NCI-H510A treated with DMSO at 0.1 percent for 48 hours (cell line): ENCODE data around the gene ZNF207.
"Not testable (repeated sequence)": the region's sequence is repeated elsewhere in the genome, so short reads cannot be mapped to it uniquely, and the experiment has no call there.

ENCODE experiments used
- DNase-seq: peaks from one replicate; lab custom pipeline; 2025; lab: John Stamatoyannopoulos, UW

ZNF207 gene

DNA sequence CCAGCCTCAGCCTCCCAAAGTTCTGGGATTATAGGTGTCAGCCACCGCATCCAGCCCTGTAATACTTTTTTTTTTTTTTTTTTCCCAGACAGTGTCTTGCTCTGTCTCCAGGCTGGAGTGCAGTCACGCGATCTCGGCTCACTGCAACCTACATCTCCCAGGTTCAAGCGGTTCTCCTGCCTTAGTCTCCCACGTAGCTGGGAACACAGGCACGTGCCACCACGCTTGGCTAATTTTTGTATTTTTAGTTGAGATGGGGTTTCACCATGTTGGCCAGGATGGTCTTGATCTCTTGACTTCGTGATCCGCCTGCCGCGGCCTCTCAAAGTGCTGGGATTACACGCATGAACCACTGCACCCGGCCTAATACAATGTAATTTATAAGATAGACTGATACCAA, 38.2 kb downstream of the ZNF207 start:
- not testable (repeated sequence) for DNase-seq

DNA sequence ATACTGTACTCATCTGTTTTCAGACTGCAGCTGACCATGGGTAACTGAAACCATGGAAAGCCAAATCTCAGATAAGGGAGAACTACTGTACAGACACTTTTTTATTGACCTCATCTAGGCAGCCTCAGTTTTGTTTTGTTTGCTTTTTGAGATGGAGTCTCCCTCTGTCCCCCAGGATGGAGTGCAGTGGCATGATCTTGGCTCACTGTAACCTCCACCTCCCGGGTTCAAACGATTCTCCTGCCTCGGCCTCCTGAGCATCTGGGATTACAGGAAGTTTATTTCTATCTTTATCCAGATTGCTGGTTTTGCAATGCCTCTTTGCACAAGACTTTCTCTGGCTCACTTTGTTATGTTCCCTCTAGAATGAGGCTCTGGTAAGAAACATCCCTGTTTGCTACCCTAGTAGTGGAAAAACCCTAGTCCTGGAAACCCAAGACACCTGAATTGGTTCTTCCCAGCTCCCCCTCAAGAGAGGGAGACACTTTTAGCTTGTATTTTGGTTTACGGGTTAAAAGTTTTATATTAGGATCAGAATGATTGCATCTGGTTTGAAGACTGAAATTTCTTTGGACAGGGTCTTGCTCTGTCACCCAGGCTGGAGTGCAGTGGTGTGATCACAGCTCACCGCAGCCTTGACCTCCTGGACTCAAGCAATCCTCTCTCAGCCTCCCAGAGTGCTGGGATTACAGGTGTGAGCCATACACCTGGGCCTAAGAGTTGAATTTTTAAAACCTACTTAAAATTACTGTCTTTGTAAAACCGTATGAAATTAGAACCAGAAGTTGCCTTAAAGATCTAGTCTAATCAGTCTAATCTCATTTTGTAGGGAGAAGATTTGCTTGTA, 38.9 kb downstream of the ZNF207 start:
- no peak for DNase-seq

DNA sequence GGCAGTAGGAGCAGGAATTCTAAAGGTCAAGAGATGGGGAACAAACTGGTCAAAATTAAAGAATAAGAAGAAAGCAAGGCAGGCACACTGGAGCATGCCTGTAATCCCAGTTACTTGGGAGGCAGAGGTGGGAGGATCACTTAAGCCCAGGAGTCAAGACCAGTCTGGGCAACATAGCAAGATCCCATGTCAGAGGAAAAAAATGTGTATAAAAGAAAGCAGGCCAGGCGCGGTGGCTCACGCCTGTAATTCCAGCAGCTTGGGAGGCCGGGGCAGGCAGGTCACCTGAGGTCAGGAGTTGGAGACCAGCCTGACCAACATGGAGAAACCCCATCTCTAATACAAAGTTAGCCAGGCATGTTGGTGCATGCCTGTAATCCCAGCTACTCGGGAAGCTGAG, 43.9 kb downstream of the ZNF207 start:
- no peak for DNase-seq

DNA sequence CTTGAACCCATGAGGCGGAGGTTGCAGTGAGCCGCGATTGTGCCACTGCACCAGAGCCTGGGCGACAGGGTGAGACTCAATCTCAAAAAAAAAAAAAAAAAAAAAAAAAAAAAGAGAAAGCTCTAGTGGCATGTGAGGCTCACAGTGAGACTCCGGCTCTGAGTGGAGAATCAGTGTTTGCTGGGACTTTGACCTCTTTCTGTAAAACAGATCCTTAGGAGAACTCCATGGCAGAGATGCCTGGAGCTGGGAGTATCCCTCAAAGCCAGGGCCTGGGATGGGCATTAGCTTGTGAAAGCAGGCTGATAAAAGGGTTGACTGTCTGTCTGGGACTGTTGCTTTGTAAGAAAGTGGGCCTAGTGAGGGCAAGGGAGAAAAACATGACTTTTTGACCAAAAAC, 46.4 kb downstream of the ZNF207 start:
- DNase-seq, result no peak

DNA sequence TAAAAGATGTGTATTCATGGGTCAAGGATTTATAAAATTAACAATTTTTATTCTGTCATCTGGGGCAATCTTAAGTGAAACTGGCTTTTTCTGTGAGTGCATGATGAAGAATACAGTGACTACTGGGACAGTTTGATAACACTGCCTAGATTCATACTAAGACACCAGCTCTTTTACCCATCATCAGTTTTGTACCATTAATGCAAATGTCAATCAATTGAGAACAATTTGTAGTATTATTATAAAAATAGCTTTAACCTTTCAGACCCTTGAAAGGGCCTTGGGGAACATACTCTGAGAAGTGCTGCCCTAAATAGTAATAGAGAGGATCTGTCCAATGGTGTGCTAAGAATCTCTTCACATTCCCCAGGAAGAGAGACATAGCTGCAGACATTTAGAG, 49.0 kb downstream of the ZNF207 start:
- DNase-seq, result no peak

DNA sequence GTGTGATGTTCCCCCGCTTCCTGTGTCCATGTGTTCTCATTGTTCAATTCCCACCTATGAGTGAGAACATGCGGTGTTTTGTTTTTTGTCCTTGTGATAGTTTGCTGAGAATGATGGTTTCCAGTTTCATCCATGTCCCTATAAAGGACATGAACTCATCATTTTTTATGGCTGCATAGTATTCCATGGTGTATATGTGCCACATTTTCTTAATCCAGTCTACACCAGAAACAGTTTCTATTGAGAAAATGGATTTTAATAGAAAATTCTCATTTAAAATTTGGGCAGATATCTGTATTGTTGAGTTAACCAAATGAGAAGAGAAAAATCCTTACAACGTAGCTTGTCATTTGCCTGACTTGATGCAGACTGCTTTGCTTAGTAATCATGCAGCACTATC, 60.1 kb downstream of the ZNF207 start:
- not testable (repeated sequence) for DNase-seq

DNA sequence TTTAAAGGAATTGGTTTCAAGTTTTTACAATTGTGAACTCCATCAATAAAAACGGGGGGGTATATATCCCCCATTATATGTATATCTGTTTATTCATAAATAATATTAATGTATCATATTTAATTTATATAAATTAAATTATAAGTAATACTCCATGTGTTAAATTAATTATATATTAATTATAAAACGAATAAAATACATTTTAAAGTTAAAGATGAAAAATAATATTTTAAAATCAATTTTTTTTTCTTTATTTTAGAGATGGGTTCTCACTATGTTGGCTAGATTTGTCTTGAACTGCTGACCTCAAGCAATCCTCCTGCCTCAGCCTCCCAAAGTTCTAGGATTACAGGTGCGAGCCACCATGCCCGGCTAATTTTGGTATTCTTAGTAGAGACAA, 76.9 kb downstream of the ZNF207 start:
- no peak for DNase-seq

DNA sequence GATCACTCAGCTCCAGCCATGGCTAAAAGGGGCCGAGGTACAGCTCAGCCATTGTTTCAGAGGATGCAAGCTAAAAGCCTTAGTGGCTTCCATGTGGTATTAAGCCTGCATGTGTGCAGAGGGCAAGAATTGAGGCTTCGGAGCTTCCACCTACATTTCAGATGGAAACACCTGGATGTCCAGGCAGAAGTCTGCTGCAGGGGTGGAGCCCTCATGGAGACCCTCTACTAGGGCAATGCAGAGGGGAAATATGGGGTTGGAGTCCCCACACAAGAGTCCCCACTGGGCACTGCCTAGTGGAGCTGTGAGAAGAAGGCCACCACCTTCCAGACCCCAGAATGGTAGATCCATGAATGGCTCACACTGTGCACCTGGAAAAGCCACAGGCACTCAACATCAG, 79.6 kb downstream of the ZNF207 start:
- DNase-seq, result no peak
